IMR-90 (cell line): ENCODE data around the gene ANO2. TPM values are rescaled to one million over a fixed set of nuclear protein-coding genes. Genes with fewer than 3 reads are reported as not detected.

Source experiments
- ATAC-seq: fragments of 200-7000 bp; cut with Tn5 transposase; 2 replicates; pipeline ENCODE4 v1.9.1; 2020; ENCODE audit warnings: low read depth, mild to moderate bottlenecking, moderate library complexity
- BruUV-seq: library from RNA; stranded (reverse); fragments of 400-500 nt; replicated peaks from 2 replicates; lab custom pipeline; 2021; lab: Mats Ljungman, UMichigan
- CTCF ChIA-PET: fragments of 300-600 bp; formaldehyde crosslinking; extraction: SDS; loops from one replicate; lab custom pipeline; 2021; ENCODE audit warnings: antibody characterized with exemption; lab: Yijun Ruan, JAX
- POLR2A ChIA-PET: fragments of 300-600 bp; sonication (Branson Sonifier 250); formaldehyde crosslinking; loops from one replicate; lab custom pipeline; 2022; ENCODE audit warnings: antibody characterized with exemption; ENCODE audit not compliant: unreplicated experiment; lab: Charles Lee
- DNase-seq: peaks from one replicate; pipeline ENCODE4 v3.0.0; 2013
- H2AFZ ChIP-seq: replicated peaks from 2 replicates; pipeline ENCODE3; 2013; ENCODE audit warnings: low read length, mild to moderate bottlenecking; ENCODE audit not compliant: poor library complexity
- H2AK5ac ChIP-seq: 2 replicates; pipeline ENCODE4 v1.6.1; 2013; ENCODE audit warnings: low read depth, low read length, inconsistent platforms
- H2AK9ac ChIP-seq: replicated peaks from 2 replicates; pipeline ENCODE3; 2013; ENCODE audit warnings: mild to moderate bottlenecking, low read depth, low read length, moderate library complexity; ENCODE audit not compliant: poor library complexity
- H2BK120ac ChIP-seq: 2 replicates; pipeline ENCODE4 v1.6.1; 2013; ENCODE audit warnings: low read depth, low read length, inconsistent platforms
- H2BK15ac ChIP-seq: 3 replicates; pipeline ENCODE4 v1.6.1; 2013; ENCODE audit warnings: low read depth, low read length, inconsistent platforms
- H2BK20ac ChIP-seq: 2 replicates; pipeline ENCODE4 v1.6.1; 2013; ENCODE audit warnings: low read depth, mild to moderate bottlenecking, inconsistent platforms, low read length, moderate library complexity
- H2BK5ac ChIP-seq: 2 replicates; pipeline ENCODE4 v1.6.1; 2013; ENCODE audit warnings: mild to moderate bottlenecking, low read depth, low read length, inconsistent platforms; ENCODE audit not compliant: poor library complexity, severe bottlenecking
- H3K14ac ChIP-seq: replicated peaks from 2 replicates; pipeline ENCODE4 v1.6.1; 2013; ENCODE audit warnings: low read depth, low read length, inconsistent platforms
- H3K18ac ChIP-seq: 2 replicates; pipeline ENCODE4 v1.6.1; 2013; ENCODE audit warnings: low read depth, low read length, control low read depth
- H3K23ac ChIP-seq: 2 replicates; pipeline ENCODE4 v1.6.1; 2013; ENCODE audit warnings: low read depth, low read length, inconsistent platforms
- H3K27ac ChIP-seq: 2 replicates; pipeline ENCODE4 v1.5.1; 2013; ENCODE audit warnings: mild to moderate bottlenecking, control low read depth, low read length; ENCODE audit not compliant: insufficient read depth
- H3K27me3 ChIP-seq: 2 replicates; pipeline ENCODE4 v1.6.1; 2013; ENCODE audit warnings: low read length; ENCODE audit not compliant: control insufficient read depth, insufficient read depth
- H3K36me3 ChIP-seq: 2 replicates; pipeline ENCODE4 v1.6.1; 2013; ENCODE audit warnings: low read length, mixed read lengths; ENCODE audit not compliant: control insufficient read depth, insufficient read depth
- H3K4ac ChIP-seq: 2 replicates; pipeline ENCODE4 v1.6.1; 2013; ENCODE audit warnings: low read depth, low read length, inconsistent platforms
- H3K4me1 ChIP-seq: 2 replicates; pipeline ENCODE4 v1.6.1; 2013; ENCODE audit warnings: low read length, mixed read lengths; ENCODE audit not compliant: control insufficient read depth, insufficient read depth
- H3K4me2 ChIP-seq: 2 replicates; pipeline ENCODE4 v1.6.1; 2013; ENCODE audit warnings: low read depth, mild to moderate bottlenecking, control low read depth, low read length, moderate library complexity
- H3K4me3 ChIP-seq: 2 replicates; pipeline ENCODE4 v1.5.1; 2013; ENCODE audit warnings: low read depth, mild to moderate bottlenecking, control low read depth, low read length, moderate library complexity; ENCODE audit not compliant: insufficient read depth
- H3K56ac ChIP-seq: 2 replicates; pipeline ENCODE4 v1.6.1; 2013; ENCODE audit warnings: low read length, inconsistent platforms; ENCODE audit not compliant: insufficient read depth; ENCODE audit errors: extremely low read depth
- H3K79me1 ChIP-seq, 2 experiments: 2 replicates each; pipeline ENCODE4 v1.6.1; 2013; ENCODE audit warnings: low read length in 2 of 2, inconsistent platforms in 1 of 2, low read depth in 1 of 2
- H3K9ac ChIP-seq: 2 replicates; pipeline ENCODE4 v1.6.1; 2013; ENCODE audit warnings: low read depth, low read length, control low read depth
- H3K9me1 ChIP-seq: 2 replicates; pipeline ENCODE4 v1.6.1; 2013; ENCODE audit warnings: low read length, inconsistent platforms; ENCODE audit not compliant: insufficient read depth
- H3K9me3 ChIP-seq: 2 replicates; pipeline ENCODE4 v1.6.1; 2013; ENCODE audit warnings: low read length; ENCODE audit not compliant: control insufficient read depth, insufficient read depth
- H4K20me1 ChIP-seq: 2 replicates; pipeline ENCODE4 v1.6.1; 2013; ENCODE audit warnings: low read length, inconsistent platforms; ENCODE audit not compliant: insufficient read depth
- H4K5ac ChIP-seq: 2 replicates; pipeline ENCODE4 v1.6.1; 2013; ENCODE audit warnings: mild to moderate bottlenecking, low read depth, low read length, control low read depth
- H4K8ac ChIP-seq, 2 experiments: 2 replicates each; pipeline ENCODE4 v1.6.1; 2013; ENCODE audit warnings: low read depth in 2 of 2, low read length in 2 of 2, control low read depth in 1 of 2, inconsistent platforms in 1 of 2
- H4K91ac ChIP-seq: 2 replicates; pipeline ENCODE4 v1.6.1; 2013; ENCODE audit warnings: low read depth, low read length, inconsistent platforms; ENCODE audit not compliant: insufficient read depth
- BHLHE40 ChIP-seq: fragments of 150-350 bp; IDR thresholded peaks from 2 replicates; pipeline ENCODE4 v1.6.1; 2016; ENCODE audit warnings: mild to moderate bottlenecking, low read depth, low read length
- MAFK ChIP-seq: IDR thresholded peaks from 2 replicates; pipeline ENCODE4 v1.6.1; 2012; ENCODE audit warnings: low read depth, low read length, improper control_type of control experiment
- WGBS, 2 experiments: methylation state at CpG; one replicate each; pipeline versions ENCODE4 v1.1.5 to v1.1.7; 2013; ENCODE audit warnings: missing lambda C conversion rate in 2 of 2; ENCODE audit not compliant: insufficient read length in 1 of 2; ENCODE audit errors: extremely low coverage in 2 of 2; 5-methylcytosine and 5-hydroxymethylcytosine counted together
- dilution Hi-C: fragments of 300-500 bp; cut with HindIII; formaldehyde crosslinking; loops from one replicate; pipeline ENCODE4 v1.14.3; 2018; ENCODE audit warnings: low sequenced_read_pairs; ENCODE audit not compliant: unreplicated experiment
- in situ Hi-C: fragments of 300-500 bp; cut with MboI; formaldehyde crosslinking; loops from 3 replicates; pipeline ENCODE4 v1.14.3; 2019; ENCODE audit warnings: low sequenced_read_pairs, inconsistent platforms, mixed read lengths
- intact Hi-C: fragments of 100-400 bp; cut with micrococcal nuclease; formaldehyde crosslinking; loops from 2 replicates; pipeline ENCODE4 v1.10.0; 2022
- polyA plus RNA-seq, 3 experiments: library from polyadenylated mRNA; depleted of rRNA; stranded (reverse); fragments of >200 nt; gene quantifications; 2 replicates each; pipeline ENCODE4 v1.2.3, GENCODE V29; 2012; ENCODE audit warnings: low replicate concordance in 1 of 3
- total RNA-seq: library from RNA; depleted of rRNA; stranded (reverse); fragments of >200 nt; gene quantifications from 2 replicates; pipeline ENCODE4 v1.2.3, GENCODE V29; 2012

The ANO2 gene
- total and polyA plus RNA-seq, 2 of the 4 experiments (the other 2 are of a cell fraction), result 0.22 TPM; not detected in 1

DNA sequence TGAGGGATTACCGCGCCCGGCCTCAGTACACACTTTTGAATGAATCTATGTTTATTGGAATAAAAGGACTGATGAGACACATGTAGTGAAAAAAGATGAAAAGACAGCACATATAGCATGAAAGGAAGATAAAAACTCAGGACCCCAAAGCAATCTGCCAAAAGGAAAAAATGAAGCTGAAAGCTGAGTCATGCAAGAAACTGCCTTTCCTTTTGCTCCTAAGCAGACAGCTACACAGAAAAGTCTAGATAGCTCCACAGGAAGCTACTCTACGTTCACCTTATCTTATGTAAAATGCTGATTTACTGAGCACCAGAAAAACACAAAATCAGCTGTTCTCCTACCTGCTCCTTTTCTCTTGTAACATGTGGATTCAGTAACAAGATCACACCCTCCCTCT is 384.8 kb downstream of the ANO2 start:
- no peak overlapping the region for H2BK20ac ChIP-seq
- peak; percentile 26 for DNase-seq
- ATAC-seq, result no peak
- no peaks in the 10 kb centered on the region; the same call in 1 of the 2 replicates for H3K4me1 ChIP-seq
- H3K9ac ChIP-seq, result no peak overlapping the region
- no peak overlapping the region for H2AFZ ChIP-seq
- CTCF ChIA-PET, result no interaction called here
- H4K91ac ChIP-seq, result no peak overlapping the region
- POLR2A ChIA-PET, result no interaction called here
- no peak for TF ChIP-seq BHLHE40
- TF ChIP-seq MAFK, result no peak
- no peak overlapping the region for H3K4ac ChIP-seq
- H3K79me1 ChIP-seq, result no peaks in the 10 kb centered on the region
- no peak overlapping the region; the same call in 1 of the 2 replicates for H3K18ac ChIP-seq
- WGBS, 2 experiments, result 40% methylated on average over 1 of the region's 4 CpGs; no CpG with 5 or more reads in 1 of the 2 experiments
- H4K5ac ChIP-seq, result peak overlapping the region; percentile 6; the same call in 1 of the 2 replicates
- no peaks in the 10 kb centered on the region for H3K36me3 ChIP-seq
- H4K8ac ChIP-seq, result 0 out of 4 replicates have a peak overlapping the region, but pooled peaks of 1 of the 2 experiments have one; percentile 46
- no peaks in the 10 kb centered on the region; the same call in 1 of the 2 replicates for H3K27me3 ChIP-seq
- in situ Hi-C loops (no loop called here), intact Hi-C loops (no loop called here), dilution Hi-C loops (no loop called here)
- H3K14ac ChIP-seq, result 0 out of 2 replicates have a peak overlapping the region, but pooled peaks have one; percentile 21
- H2AK9ac ChIP-seq, result no peak overlapping the region
- no peaks in the 10 kb centered on the region; the same call in 1 of the 2 replicates for H3K9me1 ChIP-seq
- no peak overlapping the region for H2AK5ac ChIP-seq
- H2BK120ac ChIP-seq, result no peak overlapping the region
- H3K27ac ChIP-seq, result no peak overlapping the region
- H4K20me1 ChIP-seq, result no peaks in the 10 kb centered on the region
- no peak overlapping the region for H3K4me2 ChIP-seq
- no peak overlapping the region for H2BK15ac ChIP-seq
- no TSS peak for BruUV-seq
- H3K4me3 ChIP-seq, result no peak overlapping the region
- no peak overlapping the region for H3K23ac ChIP-seq
- no peak overlapping the region for H3K56ac ChIP-seq
- no peaks in the 10 kb centered on the region for H3K9me3 ChIP-seq
- H2BK5ac ChIP-seq, result no peak overlapping the region
